Measurements from ENCODE around the gene SCN2B. TPM values are rescaled to one million over a fixed set of nuclear protein-coding genes. Genes with fewer than 3 reads are reported as not detected.

The SCN2B gene, protein sequence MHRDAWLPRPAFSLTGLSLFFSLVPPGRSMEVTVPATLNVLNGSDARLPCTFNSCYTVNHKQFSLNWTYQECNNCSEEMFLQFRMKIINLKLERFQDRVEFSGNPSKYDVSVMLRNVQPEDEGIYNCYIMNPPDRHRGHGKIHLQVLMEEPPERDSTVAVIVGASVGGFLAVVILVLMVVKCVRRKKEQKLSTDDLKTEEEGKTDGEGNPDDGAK
- total RNA-seq: not detected

DNA sequence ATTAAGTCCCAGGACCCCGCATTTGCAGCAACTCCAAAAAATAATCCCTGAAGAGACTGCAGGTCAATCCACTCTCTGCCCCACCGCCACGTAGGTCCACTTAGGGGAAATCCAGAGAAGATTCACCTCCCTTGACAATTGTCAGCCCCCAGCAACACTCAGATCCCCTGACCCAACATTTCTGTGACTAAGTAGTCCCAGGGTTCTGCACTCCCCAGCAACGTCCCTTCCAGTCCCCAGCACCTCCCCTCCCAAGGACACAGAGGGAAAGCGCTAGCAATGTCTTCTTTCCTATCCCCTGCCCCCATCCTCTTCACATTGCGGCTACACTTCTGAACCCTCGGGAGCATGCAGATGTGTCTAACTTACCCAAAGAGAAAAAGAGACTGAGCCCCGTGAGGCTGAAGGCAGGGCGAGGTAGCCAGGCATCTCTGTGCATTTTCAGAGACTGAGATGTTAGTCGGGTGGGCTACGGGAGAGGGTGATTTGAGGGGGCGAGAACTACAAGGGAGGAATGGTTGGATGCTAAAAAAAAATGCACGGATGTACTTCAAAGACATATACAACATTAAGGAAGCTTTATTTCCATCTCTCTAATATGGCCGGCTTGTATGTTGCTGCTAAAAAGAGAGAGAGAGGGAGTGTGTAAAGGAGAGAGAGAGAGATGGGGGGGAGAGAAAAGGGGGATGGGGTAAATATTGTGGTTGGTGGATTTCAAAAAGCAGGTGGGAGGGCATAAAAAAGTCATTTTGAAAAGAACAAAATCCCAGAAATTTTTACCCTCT, at the start of gene SCN2B:
TSS of gene SCN2B (minus strand) at position 647 of the 785 bp plus-strand sequence. CDS start at position 439, 208 bp downstream.
- no peak for DNase-seq (ENCODE audit: low spot score)
- ATAC-seq: no peak

DNA sequence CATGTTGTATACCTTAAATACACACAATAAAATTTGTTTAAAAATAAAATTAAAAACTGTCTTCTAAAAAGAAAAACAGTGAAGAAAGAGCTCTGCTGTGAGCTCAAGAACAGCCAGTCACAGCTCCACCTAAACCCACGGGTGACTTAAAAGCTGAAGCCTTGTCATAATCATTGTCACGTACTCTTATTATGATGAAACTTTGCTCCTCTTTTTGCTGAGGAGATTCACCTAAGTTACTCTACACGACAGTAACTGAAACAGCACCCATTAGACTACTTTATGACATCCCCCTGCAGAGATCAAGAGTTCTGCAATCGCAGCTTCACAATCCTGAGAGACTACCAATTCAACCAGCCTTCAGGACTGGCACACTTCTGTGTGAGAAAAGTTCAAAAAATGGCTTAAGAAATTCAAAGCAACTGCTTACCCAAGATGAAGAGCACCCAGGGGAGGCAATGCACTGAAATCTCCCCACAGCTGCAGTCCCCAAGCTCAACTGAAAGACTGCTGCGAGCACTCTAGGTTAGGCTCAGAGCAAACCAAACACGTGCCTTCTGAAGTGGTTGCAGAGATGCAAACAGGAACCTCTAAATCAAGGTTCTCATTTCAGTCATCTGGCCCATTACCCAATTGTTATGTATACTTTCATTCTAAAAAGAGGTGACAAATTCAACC, 48.2 kb upstream of the SCN2B start, which contains the start of gene JAML:
TSS of gene JAML (minus strand) at position 501 of the 678 bp plus-strand sequence. CDS start 10,145 bp downstream, outside the sequence.
- no peak for DNase-seq (ENCODE audit: low spot score)
- ATAC-seq: peak; percentile 23

DNA sequence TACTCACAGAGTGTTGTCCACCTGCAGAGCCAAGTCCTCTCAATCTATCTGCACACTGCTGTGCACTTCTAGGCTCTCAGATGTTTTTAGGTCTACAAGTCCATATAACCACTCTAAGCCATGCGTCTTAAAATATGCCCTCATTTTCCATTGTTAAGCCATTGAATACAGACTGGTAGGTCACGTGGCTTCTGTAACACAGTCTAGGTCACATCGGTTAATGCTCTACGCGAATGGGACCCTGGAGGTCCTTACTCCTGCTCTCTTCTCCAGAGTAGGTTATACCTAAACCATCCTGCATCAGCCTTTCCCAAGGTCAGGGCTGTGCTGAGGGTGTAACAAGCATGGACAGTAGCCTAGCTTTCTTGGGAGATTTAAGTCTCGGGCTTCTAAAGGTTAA, 47.6 kb upstream of the SCN2B start:
- ATAC-seq: no peak
- DNase-seq (ENCODE audit: low spot score): no peak

DNA sequence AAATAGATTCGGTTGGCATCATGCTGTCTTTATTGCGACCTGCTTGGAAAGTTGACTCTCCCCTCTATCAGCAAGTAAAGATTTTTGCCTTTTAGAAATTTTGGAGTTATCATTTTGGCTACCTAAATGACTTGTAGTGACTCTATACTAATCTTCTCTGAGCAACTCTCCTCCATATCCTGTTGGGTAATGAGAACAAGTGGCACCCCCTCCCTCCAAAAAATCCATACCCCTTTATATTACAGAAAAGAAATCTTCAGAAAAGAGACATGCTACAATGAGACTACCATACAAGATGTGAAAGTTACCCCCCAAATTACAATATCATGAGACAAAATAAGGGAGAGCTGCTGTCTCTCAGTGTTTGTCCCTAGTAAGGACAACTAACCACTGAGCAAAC, 47.1 kb upstream of the SCN2B start:
- ATAC-seq: no peak
- DNase-seq (ENCODE audit: low spot score): no peak

DNA sequence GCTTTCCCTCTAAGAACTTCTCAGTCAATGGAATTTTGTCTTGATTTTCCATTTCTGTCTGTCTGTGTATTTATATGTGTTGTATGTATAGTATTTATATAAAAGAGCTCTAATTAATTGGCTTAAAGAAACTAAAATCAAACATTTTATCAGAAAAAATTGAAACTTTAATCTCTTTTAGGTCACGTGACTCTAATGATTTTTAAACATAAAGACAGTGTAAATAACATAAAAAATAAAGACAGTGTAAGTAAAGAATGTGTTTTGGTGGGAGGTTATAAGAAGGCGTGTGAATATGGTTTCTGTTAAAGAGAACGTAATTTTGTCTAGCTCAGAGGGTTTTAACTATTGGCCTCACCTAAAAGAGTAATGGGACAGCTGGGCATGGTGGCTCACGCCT, 46.0 kb upstream of the SCN2B start:
- DNase-seq (ENCODE audit: low spot score) (no peak), ATAC-seq (no peak)

DNA sequence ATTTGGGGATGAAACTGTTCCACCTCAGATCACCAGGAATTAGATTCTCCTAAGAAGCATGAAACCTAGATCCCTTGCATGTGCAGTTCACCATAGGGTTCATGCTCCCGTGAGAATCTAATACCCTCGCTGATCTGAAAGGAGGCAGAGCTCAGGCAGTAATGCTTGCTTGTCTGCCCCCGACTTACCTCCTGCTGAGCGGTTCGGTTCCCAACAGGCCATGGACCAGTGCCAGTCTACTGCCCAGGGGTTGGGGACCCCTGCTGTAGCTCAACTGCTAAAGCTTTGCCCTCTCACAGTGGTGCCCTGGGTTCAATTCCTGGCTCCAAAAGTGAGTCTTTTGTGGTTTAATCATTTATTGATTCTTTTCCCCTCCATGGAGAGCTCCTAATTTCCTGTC, 45.0 kb upstream of the SCN2B start:
- ATAC-seq (no peak), DNase-seq (ENCODE audit: low spot score) (no peak)

DNA sequence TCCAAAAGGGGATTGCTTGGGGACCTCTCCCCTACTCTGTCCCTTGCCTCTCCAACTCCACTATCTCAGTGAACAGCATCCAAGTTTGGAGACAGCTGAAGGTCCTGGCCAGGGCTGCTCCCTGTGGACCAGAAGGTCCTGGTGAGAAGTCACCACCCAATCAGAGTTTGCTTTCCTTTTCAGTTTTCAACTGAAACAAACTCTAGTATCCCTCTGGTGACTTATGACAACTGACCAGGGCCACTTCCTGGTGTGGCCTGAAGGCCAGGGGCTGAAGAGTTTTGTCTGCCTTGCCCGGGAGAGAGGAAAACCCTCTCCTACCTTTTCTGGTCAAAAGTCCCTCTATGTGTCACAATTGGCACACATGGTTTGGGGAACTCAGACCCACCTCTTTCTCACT, 43.3 kb upstream of the SCN2B start:
- ATAC-seq (no peak), DNase-seq (ENCODE audit: low spot score) (no peak)

DNA sequence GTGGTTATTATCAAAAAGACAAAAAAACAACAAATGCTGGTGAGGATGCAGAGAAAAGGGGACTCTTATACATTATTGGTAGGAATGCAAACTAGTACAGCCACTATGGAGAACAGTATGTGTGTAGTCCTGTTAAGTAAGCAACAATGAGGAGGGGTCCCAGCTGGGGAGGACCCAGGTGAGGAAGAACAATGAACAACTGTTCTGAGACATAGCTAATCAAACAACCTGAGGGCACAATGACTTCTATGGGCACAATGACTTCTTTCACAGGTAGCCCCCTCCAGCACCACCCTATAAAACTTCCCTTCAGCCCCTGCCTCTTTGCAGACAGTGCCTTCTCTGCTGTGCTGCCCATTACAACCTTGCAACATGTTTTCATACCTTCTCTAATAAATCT, 42.8 kb upstream of the SCN2B start:
- ATAC-seq: no peak
- DNase-seq (ENCODE audit: low spot score): no peak

DNA sequence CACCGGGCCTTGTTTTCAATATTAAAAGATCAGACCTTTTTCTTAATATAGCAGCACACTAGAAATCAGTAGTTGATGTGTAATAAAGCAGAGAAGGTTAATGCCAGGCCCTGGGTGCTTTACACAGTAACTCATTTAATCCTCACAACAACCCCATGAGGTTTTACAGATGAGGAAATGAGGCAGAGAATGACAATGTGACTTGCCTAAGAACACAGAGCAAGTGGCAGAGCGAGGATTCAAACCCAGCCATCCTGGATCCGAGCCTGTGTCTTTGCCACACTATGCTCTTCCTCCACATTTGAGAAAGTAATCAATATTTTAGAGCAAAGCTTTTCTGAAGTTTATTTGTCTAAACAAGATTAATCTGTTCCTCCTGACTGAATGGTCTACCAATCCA, 41.1 kb upstream of the SCN2B start:
- ATAC-seq: no peak
- no peak for DNase-seq (ENCODE audit: low spot score)

DNA sequence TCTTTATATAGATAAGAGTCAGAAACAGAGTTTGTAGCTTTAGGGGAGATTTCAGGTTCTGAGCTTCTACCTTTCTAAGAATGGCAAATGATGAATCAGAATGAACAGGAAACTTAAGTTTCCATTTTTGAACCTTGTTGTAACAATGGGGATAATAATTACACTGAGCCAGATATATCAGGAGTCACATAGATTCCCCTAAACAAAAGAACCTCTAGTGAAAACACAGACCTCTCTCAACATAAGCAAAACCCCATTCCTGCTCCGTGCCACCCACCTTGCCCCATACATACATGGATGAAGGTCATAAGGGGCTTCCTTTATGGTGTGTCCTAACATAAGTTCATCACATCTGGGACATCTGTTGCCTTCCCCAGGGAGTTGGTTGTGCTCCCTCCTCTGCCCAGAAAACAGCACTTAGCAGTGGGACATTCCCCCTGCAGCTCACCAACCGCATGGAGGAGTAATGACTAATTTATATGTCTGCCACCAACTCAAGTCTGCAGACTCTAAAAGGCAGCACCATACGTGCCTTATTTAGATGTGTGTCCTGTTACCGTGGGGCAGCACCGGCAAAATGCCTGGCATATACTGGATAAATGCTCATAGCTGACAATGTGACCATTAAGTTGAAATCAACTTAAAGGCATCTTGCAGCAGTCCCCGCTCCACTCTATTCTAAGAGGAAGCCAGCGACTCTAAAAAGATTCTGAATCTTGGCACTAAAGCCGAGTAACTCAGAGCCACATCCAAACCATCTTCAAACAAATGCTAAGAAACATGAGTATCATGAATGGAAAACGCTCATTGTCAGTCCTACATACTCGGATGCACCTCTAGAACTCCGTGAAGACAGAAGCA, 40.4 kb upstream of the SCN2B start:
- ATAC-seq (no peak), DNase-seq (ENCODE audit: low spot score) (no peak)

DNA sequence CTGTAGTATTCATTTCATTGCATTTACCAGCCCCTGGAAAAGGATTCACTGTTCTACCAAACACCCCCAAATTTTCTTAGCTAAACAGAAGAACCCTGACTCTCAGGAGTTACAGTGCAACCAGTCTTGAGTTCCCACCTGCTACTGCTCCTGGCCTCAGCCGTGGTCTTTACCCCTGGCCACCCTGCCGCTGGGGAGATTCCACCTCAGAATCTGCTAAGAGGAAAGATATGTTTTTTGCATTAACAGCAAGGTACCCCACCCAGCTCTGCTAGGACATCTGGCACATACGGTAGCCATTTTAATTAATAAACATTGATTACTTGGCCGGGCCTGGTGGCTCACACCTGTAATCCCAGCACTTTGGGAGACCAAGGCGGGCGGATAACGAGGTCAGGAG, 39.3 kb upstream of the SCN2B start:
- DNase-seq (ENCODE audit: low spot score) (no peak), ATAC-seq (no peak)

DNA sequence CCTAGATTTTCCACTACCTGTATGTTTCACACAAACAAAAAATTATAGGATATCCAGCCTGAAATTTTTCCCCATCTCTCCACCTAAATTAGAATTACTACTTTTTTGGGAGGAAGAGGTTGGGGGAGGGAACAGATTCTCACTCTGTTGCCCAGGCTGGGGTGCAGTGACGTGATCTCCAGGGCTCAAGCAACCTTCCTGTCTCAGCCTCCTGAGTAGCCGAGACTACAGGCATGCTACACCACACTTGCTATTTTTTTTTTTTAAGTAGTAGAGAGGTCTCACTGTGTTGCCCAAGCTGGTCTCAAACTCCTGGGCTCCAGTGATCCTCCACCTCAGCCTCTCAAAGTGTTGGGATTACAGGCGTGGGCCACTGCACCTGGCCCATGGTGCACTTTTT, 38.8 kb upstream of the SCN2B start:
- ATAC-seq (no peak), DNase-seq (ENCODE audit: low spot score) (no peak)

DNA sequence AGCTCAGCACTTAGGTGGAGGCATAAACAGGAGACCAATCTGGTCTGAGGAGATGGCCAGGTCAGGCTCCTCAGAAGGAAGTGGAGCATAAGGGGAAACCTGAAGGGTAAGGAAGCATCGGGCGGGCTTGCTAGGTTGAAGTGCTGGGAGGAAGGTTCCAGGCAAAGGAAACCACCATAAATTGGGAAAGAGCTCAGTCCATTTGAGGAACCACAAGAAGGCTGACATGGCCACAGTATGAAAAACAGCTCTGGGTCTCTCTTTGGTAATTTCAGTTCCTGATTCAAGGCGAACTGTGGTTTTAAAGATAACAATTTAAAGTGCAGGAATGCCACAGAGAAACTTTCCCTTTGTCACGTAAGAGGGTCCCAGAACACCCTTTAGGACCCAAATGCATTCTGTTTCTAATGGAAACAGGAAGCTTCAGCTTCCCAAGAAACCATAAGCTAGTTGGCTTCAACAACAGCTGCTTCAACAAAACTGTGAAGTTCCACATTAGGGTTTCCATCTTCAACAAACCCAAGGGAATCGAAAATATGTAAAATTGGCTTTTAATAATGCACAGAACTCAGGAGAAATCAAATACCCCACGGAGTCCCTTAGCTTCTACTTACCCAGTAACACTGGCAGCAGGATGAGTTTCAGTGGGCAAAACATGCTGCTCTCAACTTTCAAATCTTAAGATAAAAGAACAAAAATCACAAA, 37.9 kb upstream of the SCN2B start:
- ATAC-seq (peak; percentile 17), DNase-seq (ENCODE audit: low spot score) (no peak)

DNA sequence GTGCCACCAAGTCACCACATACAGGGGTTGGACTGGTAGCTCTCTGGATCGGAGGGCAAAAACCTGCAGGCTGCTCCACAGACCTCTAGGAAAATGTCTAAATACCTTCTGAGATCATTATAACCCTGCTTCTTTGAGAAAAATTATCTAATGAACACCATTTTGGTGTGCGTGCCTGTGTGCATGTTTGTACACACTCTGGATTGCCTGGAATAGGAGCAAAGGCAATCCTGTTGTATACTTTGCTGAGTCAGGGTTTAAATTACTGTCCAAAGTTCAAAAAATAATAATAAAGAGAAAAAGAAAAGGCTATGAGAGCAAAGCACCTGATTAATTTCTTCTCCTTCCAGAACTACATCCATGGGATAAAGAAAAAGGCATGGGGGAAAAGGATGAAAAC, 37.3 kb upstream of the SCN2B start:
- DNase-seq (ENCODE audit: low spot score) (no peak), ATAC-seq (peak; percentile 11)

DNA sequence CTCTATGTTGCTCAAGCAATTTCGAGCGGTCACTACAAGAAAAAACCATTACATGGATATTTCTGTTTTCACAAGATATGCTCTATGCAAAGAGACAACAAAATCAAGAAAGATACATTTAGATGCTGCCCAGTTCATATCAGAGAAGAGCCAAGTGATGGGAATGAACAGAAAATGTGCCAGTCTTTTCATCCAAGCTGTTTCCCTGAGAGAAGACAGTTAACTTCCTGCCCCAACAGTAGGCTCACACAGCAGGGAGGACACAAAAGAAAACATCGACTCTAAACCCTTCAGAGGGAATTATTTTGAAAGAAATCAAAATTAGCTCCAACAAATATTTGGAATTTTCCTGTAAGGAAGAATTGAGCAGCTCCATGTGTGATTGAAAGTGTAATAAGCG, 36.8 kb upstream of the SCN2B start:
- DNase-seq (ENCODE audit: low spot score) (no peak), ATAC-seq (no peak)

DNA sequence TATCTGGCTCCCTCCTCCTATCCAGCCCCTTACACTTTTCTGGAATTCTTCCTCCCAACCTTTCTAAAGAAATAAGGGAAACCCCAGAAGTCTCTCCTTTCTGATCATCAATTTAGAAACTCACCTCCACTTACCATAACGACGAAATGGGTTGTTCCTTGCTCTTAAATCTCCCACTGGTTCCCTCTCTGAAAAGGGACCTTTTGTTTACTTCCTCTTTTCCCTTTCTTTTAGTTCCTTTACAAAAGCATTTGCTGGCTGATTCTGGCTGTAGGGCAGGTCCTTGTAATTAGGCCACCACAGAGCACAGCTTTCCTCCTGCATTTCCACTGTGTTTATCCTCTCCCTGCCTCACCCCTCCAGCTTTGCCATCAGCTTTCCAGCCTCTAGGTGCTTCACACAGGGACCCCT, 36.3 kb upstream of the SCN2B start:
- DNase-seq (ENCODE audit: low spot score): no peak
- ATAC-seq: peak; percentile 34

DNA sequence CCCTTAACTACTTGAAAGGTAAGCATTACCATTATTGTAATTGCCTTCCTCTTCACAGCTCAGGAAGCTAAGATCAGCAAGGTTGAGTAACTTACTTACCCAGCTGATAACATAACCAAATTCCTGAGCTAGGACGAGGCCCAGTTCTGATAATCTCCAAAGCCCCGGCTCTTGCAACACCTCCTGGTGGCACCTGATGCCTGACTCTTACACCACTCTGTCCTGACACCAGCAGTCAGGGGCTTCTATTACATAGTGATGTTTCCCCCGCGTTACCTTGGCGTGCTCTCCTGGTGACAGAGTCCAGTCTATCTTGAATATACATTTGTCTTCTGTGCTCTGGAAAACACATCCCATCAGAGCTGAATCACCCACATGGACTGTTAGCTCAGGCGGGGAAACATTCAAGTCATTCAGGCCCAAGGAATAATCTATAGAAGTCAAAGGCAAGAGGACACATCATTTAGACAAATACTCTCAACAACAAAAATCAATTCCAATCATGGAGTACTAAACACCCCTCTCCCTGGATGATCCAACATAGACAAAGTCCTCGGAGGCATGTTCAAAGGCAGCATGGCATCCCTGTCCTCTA, 35.8 kb upstream of the SCN2B start:
- DNase-seq (ENCODE audit: low spot score): peak; percentile 78
- ATAC-seq: peak; percentile 91

DNA sequence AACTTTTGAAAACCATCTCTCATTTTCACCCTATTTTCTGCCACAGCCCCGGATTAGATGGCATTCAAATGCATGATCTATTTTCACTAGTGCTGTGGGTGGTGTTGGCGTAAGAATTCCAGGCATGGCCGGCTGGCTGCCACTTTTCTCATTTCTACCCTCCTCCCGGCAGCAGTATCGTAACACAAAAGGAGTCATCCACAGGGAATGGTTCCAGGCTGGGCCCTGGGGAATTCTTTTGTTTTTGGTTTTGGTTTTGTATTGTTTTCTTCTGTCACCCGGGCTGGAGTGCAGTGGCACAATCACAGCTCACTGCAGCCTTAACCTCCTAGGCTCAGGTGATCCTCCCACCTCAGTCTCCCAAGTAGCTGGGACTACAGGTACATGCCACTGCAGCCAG, 34.6 kb upstream of the SCN2B start:
- DNase-seq (ENCODE audit: low spot score) (no peak), ATAC-seq (no peak)

DNA sequence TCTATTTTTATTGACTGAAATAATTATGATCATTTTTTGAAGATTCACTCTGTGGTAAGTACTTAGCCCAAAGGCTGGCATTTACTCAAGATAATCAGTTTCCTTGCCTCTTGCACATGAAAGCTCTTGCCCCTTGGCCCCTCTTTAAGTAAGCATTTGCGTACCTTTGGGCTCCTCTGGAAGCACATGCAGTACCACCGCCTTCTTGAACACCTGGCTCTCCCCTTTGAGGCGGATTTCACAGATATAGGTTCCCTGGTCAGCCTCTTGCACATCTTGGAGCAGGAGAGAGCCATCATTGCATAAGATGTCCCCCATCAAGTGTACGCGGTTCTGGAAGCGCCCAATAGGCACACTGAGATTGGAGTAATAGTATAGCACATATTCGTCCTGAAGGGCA, 33.9 kb upstream of the SCN2B start:
- DNase-seq (ENCODE audit: low spot score): no peak
- ATAC-seq: no peak

DNA sequence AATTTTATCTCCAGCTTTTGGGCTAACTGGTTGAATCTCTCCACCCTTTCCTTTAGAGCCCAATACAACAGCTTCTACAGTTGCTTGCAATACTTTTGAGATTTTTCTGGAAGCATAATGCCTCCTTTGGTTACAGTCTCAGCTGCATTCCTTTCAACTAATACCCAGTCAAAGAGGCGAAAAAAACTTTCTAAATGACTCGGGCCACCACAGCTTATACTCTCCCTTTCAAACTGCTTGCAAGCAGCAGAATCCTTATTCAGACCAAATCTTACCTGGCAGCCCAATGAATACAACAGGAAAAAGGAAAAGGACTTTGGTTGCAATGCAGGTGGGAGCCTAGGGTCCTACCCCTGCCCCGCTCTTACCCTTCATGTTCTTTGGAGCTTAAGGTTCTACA, 32.6 kb upstream of the SCN2B start:
- DNase-seq (ENCODE audit: low spot score) (no peak), ATAC-seq (no peak)

Data from left lobe of liver (tissue), 2 donors.